SK-N-SH (cell line): ENCODE results near the gene PCGF3. TPM values are rescaled to one million over a fixed set of nuclear protein-coding genes. Genes with fewer than 3 reads are reported as not detected.

Source experiments
- CTCF ChIA-PET: fragments of 300-600, 350-600 bp; formaldehyde crosslinking; extraction: SDS; loops from one replicate; lab custom pipeline; 2021; lab: Yijun Ruan, JAX
- POLR2A ChIA-PET: fragments of 350-600 bp; sonication (Branson Sonifier 250); formaldehyde crosslinking; extraction: SDS; loops from one replicate; lab custom pipeline; 2020; ENCODE audit warnings: antibody characterized with exemption, inconsistent platforms; lab: Yijun Ruan, JAX
- DNase-seq: peaks from one replicate; pipeline ENCODE4 v3.0.0; 2012
- H2AFZ ChIP-seq: fragments of 200-600 bp; sonication (generic); 2 replicates; pipeline ENCODE4 v1.8.1; 2016; ENCODE audit warnings: antibody characterized with exemption, mild to moderate bottlenecking, low read depth
- H3F3A ChIP-seq: fragments of 200-600 bp; sonication (generic); replicated peaks from 2 replicates; pipeline ENCODE3; 2016; ENCODE audit warnings: antibody characterized with exemption, mild to moderate bottlenecking; ENCODE audit not compliant: insufficient read depth
- H3K27ac ChIP-seq, 2 experiments: fragments of 200-500 bp in 1 of 2; fragments of 200-600 bp in 1 of 2; sonication (Bioruptor generic) in 1 of 2; sonication (generic), shearing (Covaris generic) in 1 of 2; 2 replicates each; pipeline versions ENCODE4 v1.5.1 to v1.6.1; 2014 to 2016; ENCODE audit warnings: low read depth in 2 of 2, inconsistent platforms in 1 of 2, low read length in 1 of 2, mild to moderate bottlenecking in 1 of 2, mixed read lengths in 1 of 2
- H3K27me3 ChIP-seq: fragments of 200-600 bp; sonication (generic), shearing (Covaris generic); 2 replicates; pipeline ENCODE4 v1.6.1; 2016; ENCODE audit warnings: mixed run types; ENCODE audit not compliant: insufficient read depth
- H3K36me3 ChIP-seq, 2 experiments: fragments of 200-500 bp in 1 of 2; fragments of 200-600 bp in 1 of 2; sonication (Bioruptor generic) in 1 of 2; sonication (generic) in 1 of 2; replicated peaks in 1 of 2; 2 replicates each; pipeline versions ENCODE3 to v1.5.1; 2014 to 2016; ENCODE audit warnings: low read length in 1 of 2, mild to moderate bottlenecking in 1 of 2; ENCODE audit not compliant: insufficient read depth in 2 of 2, control insufficient read depth in 1 of 2
- H3K4me1 ChIP-seq, 2 experiments: fragments of 200-500 bp in 1 of 2; fragments of 200-600 bp in 1 of 2; sonication (Bioruptor generic) in 1 of 2; sonication (generic), shearing (Covaris generic) in 1 of 2; 2 replicates each; pipeline versions ENCODE4 v1.5.1 to v1.6.1; 2014 to 2016; ENCODE audit warnings: low read depth in 1 of 2, low read length in 1 of 2, mixed run types in 1 of 2; ENCODE audit not compliant: insufficient read depth in 2 of 2, control insufficient read depth in 1 of 2
- H3K4me2 ChIP-seq: fragments of 200-600 bp; sonication (generic), shearing (Covaris generic); 2 replicates; pipeline ENCODE4 v1.6.1; 2017; ENCODE audit warnings: mixed run types
- H3K4me3 ChIP-seq, 2 experiments: fragments of 200-500 bp in 1 of 2; fragments of 200-600 bp in 1 of 2; sonication (Bioruptor generic) in 1 of 2; sonication (generic), shearing (Covaris generic) in 1 of 2; 2 replicates each; pipeline versions ENCODE4 v1.5.1 to v1.8.1; 2014 to 2016; ENCODE audit warnings: low read depth in 2 of 2, inconsistent platforms in 1 of 2, low read length in 1 of 2, mild to moderate bottlenecking in 1 of 2, mixed read lengths in 1 of 2, moderate library complexity in 1 of 2
- H3K79me2 ChIP-seq: fragments of 200-600 bp; sonication (generic); 2 replicates; pipeline ENCODE4 v1.8.1; 2017; ENCODE audit warnings: mild to moderate bottlenecking; ENCODE audit not compliant: insufficient read depth
- H3K9ac ChIP-seq: fragments of 200-600 bp; sonication (generic); 2 replicates; pipeline ENCODE4 v1.6.1; 2017; ENCODE audit warnings: mixed run types
- H3K9me2 ChIP-seq: fragments of 200-600 bp; sonication (generic); 2 replicates; pipeline ENCODE4 v1.6.1; 2017; ENCODE audit warnings: mixed run types
- H3K9me3 ChIP-seq: fragments of 200-600 bp; sonication (generic); 2 replicates; pipeline ENCODE4 v1.6.1; 2017; ENCODE audit warnings: mixed run types, mild to moderate bottlenecking, moderate library complexity
- H4K20me1 ChIP-seq: fragments of 200-600 bp; sonication (generic); 2 replicates; pipeline ENCODE4 v1.6.1; 2017; ENCODE audit warnings: mild to moderate bottlenecking, mixed run types; ENCODE audit not compliant: insufficient read depth
- CHD2 ChIP-seq: fragments of 150-350 bp; IDR thresholded peaks from 2 replicates; pipeline ENCODE4 v1.6.1; 2018; ENCODE audit warnings: low read length; ENCODE audit not compliant: partially characterized antibody
- FOSL2 ChIP-seq: IDR thresholded peaks from 2 replicates; pipeline ENCODE4 v1.4.0; 2012; ENCODE audit warnings: low read depth, mild to moderate bottlenecking, moderate library complexity, borderline replicate concordance
- FOXM1 ChIP-seq: IDR thresholded peaks from 2 replicates; pipeline ENCODE4 v1.4.0; 2012; ENCODE audit warnings: low read depth, mild to moderate bottlenecking
- RAD21 ChIP-seq: IDR thresholded peaks from 2 replicates; pipeline ENCODE4 v1.6.1; 2012; ENCODE audit warnings: mild to moderate bottlenecking, low read length
- TCF12 ChIP-seq: IDR thresholded peaks from 2 replicates; pipeline ENCODE4 v1.4.0; 2012
- TEAD4 ChIP-seq: IDR thresholded peaks from 2 replicates; pipeline ENCODE4 v1.4.0; 2012; ENCODE audit warnings: mild to moderate bottlenecking, borderline replicate concordance; ENCODE audit not compliant: insufficient read depth
- YY1 ChIP-seq: IDR thresholded peaks from 2 replicates; pipeline ENCODE4 v1.4.0; 2012; ENCODE audit warnings: low read depth, mild to moderate bottlenecking
- WGBS: methylation state at CpG from one replicate; pipeline ENCODE4 v1.1.6; 2017; ENCODE audit warnings: low lambda C conversion rate; 5-methylcytosine and 5-hydroxymethylcytosine counted together
- polyA plus RNA-seq, 3 experiments: library from polyadenylated mRNA; depleted of rRNA; stranded (reverse); fragments of >200 nt; gene quantifications; 2 replicates each; pipeline ENCODE4 v1.2.3, GENCODE V29; 2012
- TF ChIP-seq, protein P1 (sequence below): IDR thresholded peaks from 2 replicates; pipeline ENCODE4; 2012
- TF ChIP-seq, protein P2 (sequence below): IDR thresholded peaks from 2 replicates; pipeline ENCODE4 v1.4.0; 2012; ENCODE audit warnings: low read depth
- TF ChIP-seq, protein P3 (sequence below): IDR thresholded peaks from 2 replicates; pipeline ENCODE4 v1.4.0; 2012; ENCODE audit warnings: low read depth, borderline replicate concordance

Gene PCGF3
- polyA plus RNA-seq, 1 of the 3 experiments (the other 2 are of a cell fraction), result 44.8 TPM

DNA sequence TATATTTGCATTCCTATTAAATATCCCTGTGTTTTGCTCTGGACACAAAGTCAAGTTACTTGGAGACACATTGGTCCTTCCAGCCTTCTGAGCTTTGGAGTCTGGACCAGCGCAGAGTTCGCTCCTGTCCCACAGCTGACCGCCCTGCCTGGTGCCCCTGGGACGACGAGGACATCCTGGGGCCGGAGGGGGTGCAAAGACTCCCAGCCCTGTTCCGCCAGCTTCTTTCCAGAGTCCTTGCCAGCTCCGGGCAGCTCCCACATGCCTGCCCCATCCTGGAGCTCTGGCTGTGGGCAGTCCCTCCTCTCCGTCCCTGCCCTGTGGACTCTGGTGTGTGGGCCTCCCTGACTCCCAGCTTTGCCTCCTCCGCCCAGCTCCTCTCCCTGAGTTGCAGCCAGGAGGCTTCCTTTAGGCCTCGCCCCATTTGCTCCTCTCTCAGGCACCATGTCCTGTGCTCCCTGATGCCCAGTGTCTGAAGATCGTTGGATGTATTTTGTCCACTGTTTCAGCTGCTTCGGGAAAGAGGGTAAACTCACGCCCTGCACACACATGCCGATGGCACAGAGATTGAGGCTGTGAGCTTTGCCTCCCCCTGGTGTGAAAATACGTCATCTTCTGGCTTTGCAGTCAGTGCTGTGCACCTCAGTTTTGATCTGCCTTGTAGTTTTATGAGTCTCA lies 4.9 kb upstream of the PCGF3 start:
- Histone ChIP-seq H3K4me3 (no peak overlapping the region), H3K9ac (no peak overlapping the region), H3K27ac (no peak overlapping the region), H3K4me1 (no peaks in the 10 kb centered on the region; a peak in 1 of 4 replicates), H3F3A (no peaks in the 10 kb centered on the region), H3K9me2 (no peaks in the 10 kb centered on the region), H3K36me3 (no peaks in the 10 kb centered on the region), H3K9me3 (no peaks in the 10 kb centered on the region), H4K20me1 (no peaks in the 10 kb centered on the region), H2AFZ (no peak overlapping the region), H3K79me2 (peaks cover 1% of the 10 kb centered on the region; the same call in 1 of the 2 replicates), H3K4me2 (no peak overlapping the region), H3K27me3 (no peaks in the 10 kb centered on the region)
- DNase-seq, result no peak
- 83% methylated on average over 16 of the region's 16 CpGs for WGBS
- ChIA-PET CTCF (interaction anchor here (0.9 to 2.8 kb wide), 3 partner anchors 17 to 98 kb away, joined by 3 to 22 read pairs (median 4); partner anchors contain the start of genes ATP5ME and MYL5), POLR2A (no interaction called here)
- TF ChIP-seq, protein P1, sequence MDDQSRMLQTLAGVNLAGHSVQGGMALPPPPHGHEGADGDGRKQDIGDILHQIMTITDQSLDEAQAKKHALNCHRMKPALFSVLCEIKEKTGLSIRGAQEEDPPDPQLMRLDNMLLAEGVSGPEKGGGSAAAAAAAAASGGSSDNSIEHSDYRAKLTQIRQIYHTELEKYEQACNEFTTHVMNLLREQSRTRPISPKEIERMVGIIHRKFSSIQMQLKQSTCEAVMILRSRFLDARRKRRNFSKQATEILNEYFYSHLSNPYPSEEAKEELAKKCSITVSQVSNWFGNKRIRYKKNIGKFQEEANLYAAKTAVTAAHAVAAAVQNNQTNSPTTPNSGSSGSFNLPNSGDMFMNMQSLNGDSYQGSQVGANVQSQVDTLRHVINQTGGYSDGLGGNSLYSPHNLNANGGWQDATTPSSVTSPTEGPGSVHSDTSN, result no peak
- peak; percentile 25; the same call in 1 of the 2 replicates for TF ChIP-seq RAD21

DNA sequence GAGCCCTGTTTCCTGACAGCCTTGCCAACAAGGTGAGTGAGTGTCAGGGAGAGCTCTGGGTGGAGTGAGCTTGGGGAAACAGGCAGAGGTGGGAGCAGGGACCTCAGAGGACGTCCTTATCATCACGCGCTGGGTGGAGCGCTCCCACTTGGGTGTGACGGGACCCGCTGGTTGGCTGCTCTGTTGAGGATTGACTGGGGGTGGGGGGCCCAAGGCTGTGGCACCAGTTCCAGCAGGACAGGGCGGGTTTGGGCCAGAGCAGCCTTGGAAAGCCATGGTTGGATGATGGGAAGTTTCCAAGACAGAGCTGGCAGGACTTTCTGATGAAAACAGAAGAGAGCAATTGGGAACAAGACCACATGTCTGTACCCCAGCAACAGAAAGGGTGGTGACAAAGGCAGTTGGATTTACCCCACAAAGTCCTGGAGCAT lies 3.0 kb upstream of the PCGF3 start:
- ChIA-PET POLR2A (no interaction called here), CTCF (interaction anchor here (1.2 to 2.4 kb wide), 2 partner anchors 18 to 29 kb away, joined by 4 to 8 read pairs; partner anchors contain the start of gene ATP5ME)
- H4K20me1 ChIP-seq, result peaks cover 5% of the 10 kb centered on the region; the same call in 1 of the 2 replicates
- no peak for DNase-seq
- no peaks in the 10 kb centered on the region for H3K9me2 ChIP-seq
- H3K4me2 ChIP-seq, result no peak overlapping the region
- H3F3A ChIP-seq, result no peaks in the 10 kb centered on the region
- no peak overlapping the region for H3K4me3 ChIP-seq
- WGBS, result 96% methylated on average over 7 of the region's 7 CpGs
- peaks cover 17% of the 10 kb centered on the region for H3K79me2 ChIP-seq
- no peaks in the 10 kb centered on the region for H3K27me3 ChIP-seq
- H3K36me3 ChIP-seq, result no peaks in the 10 kb centered on the region
- peaks cover 0 to 7% of the 10 kb centered on the region in 2 experiments; a peak in 1 of 4 replicates for H3K4me1 ChIP-seq
- H3K27ac ChIP-seq, result no peak overlapping the region
- H2AFZ ChIP-seq, result no peak overlapping the region
- no peak for TF ChIP-seq CHD2
- TF ChIP-seq, protein P2, sequence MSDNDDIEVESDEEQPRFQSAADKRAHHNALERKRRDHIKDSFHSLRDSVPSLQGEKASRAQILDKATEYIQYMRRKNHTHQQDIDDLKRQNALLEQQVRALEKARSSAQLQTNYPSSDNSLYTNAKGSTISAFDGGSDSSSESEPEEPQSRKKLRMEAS, result no peak
- TF ChIP-seq, protein P3, sequence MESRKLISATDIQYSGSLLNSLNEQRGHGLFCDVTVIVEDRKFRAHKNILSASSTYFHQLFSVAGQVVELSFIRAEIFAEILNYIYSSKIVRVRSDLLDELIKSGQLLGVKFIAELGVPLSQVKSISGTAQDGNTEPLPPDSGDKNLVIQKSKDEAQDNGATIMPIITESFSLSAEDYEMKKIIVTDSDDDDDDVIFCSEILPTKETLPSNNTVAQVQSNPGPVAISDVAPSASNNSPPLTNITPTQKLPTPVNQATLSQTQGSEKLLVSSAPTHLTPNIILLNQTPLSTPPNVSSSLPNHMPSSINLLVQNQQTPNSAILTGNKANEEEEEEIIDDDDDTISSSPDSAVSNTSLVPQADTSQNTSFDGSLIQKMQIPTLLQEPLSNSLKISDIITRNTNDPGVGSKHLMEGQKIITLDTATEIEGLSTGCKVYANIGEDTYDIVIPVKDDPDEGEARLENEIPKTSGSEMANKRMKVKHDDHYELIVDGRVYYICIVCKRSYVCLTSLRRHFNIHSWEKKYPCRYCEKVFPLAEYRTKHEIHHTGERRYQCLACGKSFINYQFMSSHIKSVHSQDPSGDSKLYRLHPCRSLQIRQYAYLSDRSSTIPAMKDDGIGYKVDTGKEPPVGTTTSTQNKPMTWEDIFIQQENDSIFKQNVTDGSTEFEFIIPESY, result no peak
- no peak for TF ChIP-seq TEAD4
- no peak for TF ChIP-seq TCF12
- no peak for TF ChIP-seq YY1
- TF ChIP-seq FOSL2, result no peak
- TF ChIP-seq FOXM1, result no peak
- no peak overlapping the region for H3K9ac ChIP-seq
- H3K9me3 ChIP-seq, result no peaks in the 10 kb centered on the region
